Breast epithelium (tissue), 3 donors: ENCODE data around the gene IGSF9B.

ENCODE experiments used
- CTCF ChIP-seq, 3 donors: fragments of 450-650 bp; IDR thresholded peaks; one replicate each; pipeline ENCODE4 v1.5.1; 2016 to 2017; ENCODE audit warnings: antibody characterized with exemption in 3 of 3, mild to moderate bottlenecking in 3 of 3, moderate library complexity in 3 of 3
- POLR2A ChIP-seq: fragments of 450-650 bp; IDR thresholded peaks from one replicate; pipeline ENCODE4 v1.6.1; 2016; ENCODE audit warnings: antibody characterized with exemption, mild to moderate bottlenecking, moderate library complexity
- POLR2AphosphoS5 ChIP-seq, 3 donors: sonication (generic); formaldehyde crosslinking; IDR thresholded peaks; one replicate each; pipeline ENCODE4 v1.6.1; 2017; ENCODE audit warnings: antibody characterized with exemption in 3 of 3

- TF ChIP-seq POLR2A (no peak), CTCF (IDR thresholded peaks at IDR 0.05) (no peak), POLR2AphosphoS5 (IDR thresholded peaks at IDR 0.05) (no peak)
These were observed 18.6 kb downstream of the IGSF9B start for GRCh38 chr11:133938166-133938565.
